Mammary epithelial cell (primary cell): Measurements from ENCODE around the gene ZNF543.

Experiments
- EZH2 ChIP-seq: IDR thresholded peaks from 2 replicates; pipeline ENCODE4 v1.6.1; 2012; ENCODE audit warnings: low read length, inconsistent platforms, borderline replicate concordance
- TF ChIP-seq, protein P1 (sequence below), 2 donors: IDR thresholded peaks in 1 of 2; conservative IDR thresholded peaks in 1 of 2; 2 replicates each; pipeline ENCODE4 v1.5.1; 2011 to 2012; ENCODE audit warnings: inconsistent platforms in 2 of 2, low read length in 2 of 2, mild to moderate bottlenecking in 2 of 2, control low read depth in 1 of 2, low read depth in 1 of 2; ENCODE audit not compliant: insufficient read depth in 1 of 2; ENCODE audit errors: extremely low read depth in 1 of 2

DNA sequence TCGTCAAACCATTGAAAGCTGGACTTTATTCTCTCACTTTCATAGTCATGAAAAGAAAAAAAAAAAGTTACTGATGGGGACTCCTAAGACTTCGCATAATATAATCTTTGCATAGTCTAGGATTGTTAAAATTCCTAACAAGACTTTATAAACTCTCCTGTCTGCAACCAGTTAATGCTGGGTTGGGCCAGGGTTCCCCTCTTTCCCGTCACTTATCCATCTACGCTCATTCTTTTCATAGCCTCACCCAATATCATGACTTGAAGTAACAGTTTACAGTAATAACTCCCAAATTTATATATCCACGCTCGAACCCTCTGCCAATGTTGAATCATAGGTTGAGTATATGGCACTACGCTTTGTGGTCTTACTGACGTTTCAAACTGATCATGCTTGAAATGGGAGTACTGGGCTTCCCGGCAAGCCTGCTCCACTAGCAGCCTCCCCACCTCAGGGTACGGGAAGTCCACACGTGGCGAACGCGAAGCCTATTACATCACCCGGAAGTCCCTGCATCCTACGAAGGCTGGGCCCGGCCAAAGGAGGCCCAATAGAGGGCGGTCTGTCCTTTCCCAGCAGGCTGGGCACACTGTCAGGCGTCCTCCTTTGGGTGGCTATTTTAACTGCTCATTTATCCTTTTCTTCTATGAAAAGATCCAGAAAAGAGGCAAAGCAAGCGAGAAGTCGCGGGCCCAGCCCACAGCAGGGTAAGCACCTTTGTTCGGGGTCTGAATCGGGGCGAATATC, 40.7 kb upstream of the ZNF543 start:
- TF ChIP-seq, protein P1, sequence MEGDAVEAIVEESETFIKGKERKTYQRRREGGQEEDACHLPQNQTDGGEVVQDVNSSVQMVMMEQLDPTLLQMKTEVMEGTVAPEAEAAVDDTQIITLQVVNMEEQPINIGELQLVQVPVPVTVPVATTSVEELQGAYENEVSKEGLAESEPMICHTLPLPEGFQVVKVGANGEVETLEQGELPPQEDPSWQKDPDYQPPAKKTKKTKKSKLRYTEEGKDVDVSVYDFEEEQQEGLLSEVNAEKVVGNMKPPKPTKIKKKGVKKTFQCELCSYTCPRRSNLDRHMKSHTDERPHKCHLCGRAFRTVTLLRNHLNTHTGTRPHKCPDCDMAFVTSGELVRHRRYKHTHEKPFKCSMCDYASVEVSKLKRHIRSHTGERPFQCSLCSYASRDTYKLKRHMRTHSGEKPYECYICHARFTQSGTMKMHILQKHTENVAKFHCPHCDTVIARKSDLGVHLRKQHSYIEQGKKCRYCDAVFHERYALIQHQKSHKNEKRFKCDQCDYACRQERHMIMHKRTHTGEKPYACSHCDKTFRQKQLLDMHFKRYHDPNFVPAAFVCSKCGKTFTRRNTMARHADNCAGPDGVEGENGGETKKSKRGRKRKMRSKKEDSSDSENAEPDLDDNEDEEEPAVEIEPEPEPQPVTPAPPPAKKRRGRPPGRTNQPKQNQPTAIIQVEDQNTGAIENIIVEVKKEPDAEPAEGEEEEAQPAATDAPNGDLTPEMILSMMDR (conservative IDR thresholded peaks at IDR 0.05 in 1 of 2, IDR thresholded peaks at IDR 0.05 in 1 of 2; ENCODE audit: extremely low read depth in 1 of 2, insufficient read depth in 1 of 2, low read depth in 1 of 2, low read length in 2 of 2) = peak; percentile 22 to 64
- no peak for TF ChIP-seq EZH2
